Skeletal muscle satellite cell (primary cell): ENCODE measurements around the gene AFF2.

Experiments used
- H3K27me3 ChIP-seq: 2 replicates; pipeline ENCODE4 v1.7.0; 2013; ENCODE audit warnings: low read length; ENCODE audit not compliant: control insufficient read depth, insufficient read depth
- H3K36me3 ChIP-seq: 2 replicates; pipeline ENCODE4 v1.7.0; 2013; ENCODE audit warnings: mild to moderate bottlenecking, control low read depth, low read length; ENCODE audit not compliant: insufficient read depth
- H3K4me1 ChIP-seq: 2 replicates; pipeline ENCODE4 v1.7.0; 2013; ENCODE audit warnings: low read length; ENCODE audit not compliant: control insufficient read depth, insufficient read depth
- H3K4me2 ChIP-seq: 2 replicates; pipeline ENCODE4 v1.7.0; 2013; ENCODE audit warnings: mild to moderate bottlenecking, low read length
- H3K4me3 ChIP-seq: 2 replicates; pipeline ENCODE4 v1.7.0; 2013; ENCODE audit warnings: low read length
- H3K9ac ChIP-seq: 2 replicates; pipeline ENCODE4 v1.7.0; 2013; ENCODE audit warnings: mild to moderate bottlenecking, low read depth, low read length, moderate library complexity
- H3K9me3 ChIP-seq: replicated peaks from 2 replicates; pipeline ENCODE4 v1.7.0; 2013; ENCODE audit warnings: mild to moderate bottlenecking, control low read depth, low read length

The AFF2 gene

GRCh38 chrX:148504506-148504905 lies 4.1 kb downstream of the AFF2 start:
- H3K4me1 ChIP-seq, result no peaks in the 10 kb centered on the region
- H3K4me2 ChIP-seq, result no peak overlapping the region
- no peaks in the 10 kb centered on the region for H3K36me3 ChIP-seq
- no peak overlapping the region for H3K9ac ChIP-seq
- no peak overlapping the region for H3K4me3 ChIP-seq
- peaks cover 25% of the 10 kb centered on the region for H3K27me3 ChIP-seq
- no peaks in the 10 kb centered on the region for H3K9me3 ChIP-seq

GRCh38 chrX:148507418-148507817 lies 7.0 kb downstream of the AFF2 start:
- H3K9ac ChIP-seq, result no peak overlapping the region
- peaks cover 7% of the 10 kb centered on the region for H3K27me3 ChIP-seq
- H3K4me3 ChIP-seq, result no peak overlapping the region
- no peaks in the 10 kb centered on the region for H3K36me3 ChIP-seq
- peaks cover 2% of the 10 kb centered on the region for H3K9me3 ChIP-seq
- no peak overlapping the region for H3K4me2 ChIP-seq
- no peaks in the 10 kb centered on the region for H3K4me1 ChIP-seq

GRCh38 chrX:148512453-148512852 lies 12.0 kb downstream of the AFF2 start:
- H3K9me3 ChIP-seq, result peaks cover 2% of the 10 kb centered on the region
- no peak overlapping the region for H3K4me2 ChIP-seq
- H3K27me3 ChIP-seq, result no peaks in the 10 kb centered on the region
- no peak overlapping the region for H3K9ac ChIP-seq
- H3K4me1 ChIP-seq, result no peaks in the 10 kb centered on the region
- H3K36me3 ChIP-seq, result no peaks in the 10 kb centered on the region
- no peak overlapping the region for H3K4me3 ChIP-seq

DNA sequence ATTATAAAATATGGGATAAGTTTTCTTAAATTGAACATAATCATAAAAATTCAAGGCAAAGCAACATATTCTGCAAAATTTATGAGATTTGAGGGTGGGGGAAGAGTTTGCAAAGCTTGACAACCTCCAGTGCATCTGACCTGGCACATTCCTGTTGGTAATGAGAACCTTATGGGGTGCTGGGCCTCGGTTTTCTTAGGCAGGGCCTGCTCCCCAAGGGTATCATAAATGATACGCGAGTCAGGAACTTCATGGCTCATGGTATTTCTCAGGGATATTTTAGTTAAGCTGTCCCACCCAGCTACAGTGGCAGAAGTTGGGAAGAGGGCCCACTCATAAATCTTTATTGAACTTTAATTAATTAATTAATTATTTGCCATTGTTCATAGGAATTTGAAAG lies 13.2 kb downstream of the AFF2 start:
- Histone ChIP-seq H3K27me3 (no peaks in the 10 kb centered on the region), H3K4me3 (no peak overlapping the region), H3K36me3 (no peaks in the 10 kb centered on the region), H3K4me1 (no peaks in the 10 kb centered on the region), H3K4me2 (no peak overlapping the region), H3K9me3 (peaks cover 2% of the 10 kb centered on the region), H3K9ac (no peak overlapping the region)

GRCh38 chrX:148517176-148517575 lies 16.8 kb downstream of the AFF2 start:
- Histone ChIP-seq H3K4me1 (no peaks in the 10 kb centered on the region), H3K4me2 (no peak overlapping the region), H3K9me3 (no peaks in the 10 kb centered on the region), H3K9ac (no peak overlapping the region), H3K4me3 (no peak overlapping the region), H3K36me3 (no peaks in the 10 kb centered on the region), H3K27me3 (no peaks in the 10 kb centered on the region)

DNA sequence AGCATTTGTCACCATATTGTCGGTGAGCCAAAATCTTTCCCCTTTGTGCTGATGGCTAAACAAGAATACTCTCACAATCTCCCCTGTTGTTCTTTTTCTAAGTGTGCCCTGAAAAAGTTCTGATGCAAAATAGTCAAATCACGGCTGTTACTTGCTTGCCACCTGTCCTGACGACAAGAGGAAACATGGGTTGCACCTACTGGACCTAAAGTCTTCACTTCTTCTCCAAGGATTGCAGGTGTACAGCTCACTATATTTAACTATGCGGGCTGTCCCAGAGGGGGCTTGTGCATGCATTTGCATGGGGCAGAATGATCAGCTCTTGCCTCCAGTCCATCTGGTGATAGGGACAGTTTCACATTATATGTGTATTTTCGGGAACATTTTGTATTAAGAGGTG lies 21.6 kb downstream of the AFF2 start:
- Histone ChIP-seq H3K4me3 (no peak overlapping the region), H3K9ac (no peak overlapping the region), H3K27me3 (no peaks in the 10 kb centered on the region), H3K4me1 (no peaks in the 10 kb centered on the region), H3K36me3 (no peaks in the 10 kb centered on the region), H3K9me3 (no peaks in the 10 kb centered on the region), H3K4me2 (no peak overlapping the region)

DNA sequence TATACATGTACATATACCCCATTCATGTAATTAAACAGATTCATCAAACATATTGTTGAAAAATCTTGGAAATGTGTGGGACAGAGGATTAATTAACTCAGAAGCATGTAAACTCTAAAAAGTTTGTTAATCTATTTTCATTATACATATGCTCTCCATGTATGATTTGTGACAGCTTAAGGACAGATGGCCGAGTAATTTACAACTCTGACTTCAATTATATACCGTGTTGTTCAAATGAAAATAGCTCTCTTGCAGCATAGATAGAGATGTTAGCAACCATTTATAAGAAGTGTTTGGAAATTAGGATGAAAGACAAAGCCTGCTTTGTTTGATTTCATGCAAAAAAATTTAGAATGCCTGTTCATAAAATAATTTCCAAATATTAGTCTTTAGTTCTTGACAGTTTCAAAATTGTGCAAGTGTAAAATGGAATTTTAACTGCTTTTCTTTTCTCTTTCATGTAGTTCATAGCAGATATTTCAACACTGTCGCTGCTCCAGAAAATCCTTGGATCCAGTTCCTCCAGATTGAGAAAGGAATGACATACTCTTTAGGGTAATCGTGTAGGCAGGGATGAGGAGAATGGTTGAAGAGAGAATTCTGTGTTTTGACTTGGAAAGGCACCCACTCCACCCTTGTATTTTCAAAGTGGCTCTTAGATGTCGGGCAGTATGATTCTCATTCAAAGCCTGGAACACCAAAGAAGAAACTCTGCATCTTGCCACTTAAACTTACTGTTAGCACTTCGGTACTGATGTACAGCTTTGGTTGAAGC lies 23.1 kb downstream of the AFF2 start:
- Histone ChIP-seq H3K36me3 (no peaks in the 10 kb centered on the region), H3K9ac (no peak overlapping the region), H3K27me3 (no peaks in the 10 kb centered on the region), H3K4me1 (no peaks in the 10 kb centered on the region), H3K4me2 (no peak overlapping the region), H3K9me3 (no peaks in the 10 kb centered on the region), H3K4me3 (no peak overlapping the region)

GRCh38 chrX:148530464-148531077 lies 30.2 kb downstream of the AFF2 start:
- Histone ChIP-seq H3K4me1 (no peaks in the 10 kb centered on the region), H3K27me3 (no peaks in the 10 kb centered on the region), H3K9me3 (no peaks in the 10 kb centered on the region), H3K36me3 (no peaks in the 10 kb centered on the region), H3K4me3 (no peak overlapping the region), H3K9ac (no peak overlapping the region), H3K4me2 (no peak overlapping the region)

DNA sequence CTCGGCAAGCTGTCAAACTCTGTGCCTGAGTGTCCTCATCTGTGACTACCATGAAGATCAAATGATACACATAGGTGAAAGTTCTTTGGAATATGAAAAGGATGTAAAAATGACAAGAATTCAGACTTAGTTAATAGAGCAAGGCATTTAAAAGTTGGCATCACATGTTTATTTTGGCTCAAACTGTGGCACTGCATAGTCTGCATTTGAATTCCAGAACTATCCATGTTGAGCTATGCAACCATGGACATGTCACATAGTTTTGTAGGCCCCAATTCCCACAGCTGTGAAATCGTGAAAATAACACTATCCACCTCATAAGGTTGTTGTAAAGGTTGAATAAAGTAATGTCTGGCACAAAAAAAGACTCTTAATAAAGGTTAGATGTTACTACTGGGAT lies 33.9 kb downstream of the AFF2 start:
- Histone ChIP-seq H3K9ac (no peak overlapping the region), H3K36me3 (no peaks in the 10 kb centered on the region), H3K4me1 (no peaks in the 10 kb centered on the region), H3K4me3 (no peak overlapping the region), H3K9me3 (no peaks in the 10 kb centered on the region), H3K27me3 (no peaks in the 10 kb centered on the region), H3K4me2 (no peak overlapping the region)

- Histone ChIP-seq H3K36me3 (no peaks in the 10 kb centered on the region), H3K27me3 (no peaks in the 10 kb centered on the region), H3K4me3 (no peak overlapping the region), H3K4me1 (no peaks in the 10 kb centered on the region), H3K9me3 (no peaks in the 10 kb centered on the region), H3K4me2 (no peak overlapping the region), H3K9ac (no peak overlapping the region)
Measured at GRCh38 chrX:148535639-148536038, 35.2 kb downstream of the AFF2 start.

GRCh38 chrX:148536961-148537360 lies 36.5 kb downstream of the AFF2 start:
- Histone ChIP-seq H3K4me2 (no peak overlapping the region), H3K27me3 (no peaks in the 10 kb centered on the region), H3K4me1 (no peaks in the 10 kb centered on the region), H3K4me3 (no peak overlapping the region), H3K36me3 (no peaks in the 10 kb centered on the region), H3K9ac (no peak overlapping the region), H3K9me3 (no peaks in the 10 kb centered on the region)
